Measurements from ENCODE around the gene ZDHHC1. TPM values are rescaled to one million over a fixed set of nuclear protein-coding genes. Genes with fewer than 3 reads are reported as not detected.

ZDHHC1 gene
- total RNA-seq, 1 donor from 2014 or later: 82.7 TPM

DNA sequence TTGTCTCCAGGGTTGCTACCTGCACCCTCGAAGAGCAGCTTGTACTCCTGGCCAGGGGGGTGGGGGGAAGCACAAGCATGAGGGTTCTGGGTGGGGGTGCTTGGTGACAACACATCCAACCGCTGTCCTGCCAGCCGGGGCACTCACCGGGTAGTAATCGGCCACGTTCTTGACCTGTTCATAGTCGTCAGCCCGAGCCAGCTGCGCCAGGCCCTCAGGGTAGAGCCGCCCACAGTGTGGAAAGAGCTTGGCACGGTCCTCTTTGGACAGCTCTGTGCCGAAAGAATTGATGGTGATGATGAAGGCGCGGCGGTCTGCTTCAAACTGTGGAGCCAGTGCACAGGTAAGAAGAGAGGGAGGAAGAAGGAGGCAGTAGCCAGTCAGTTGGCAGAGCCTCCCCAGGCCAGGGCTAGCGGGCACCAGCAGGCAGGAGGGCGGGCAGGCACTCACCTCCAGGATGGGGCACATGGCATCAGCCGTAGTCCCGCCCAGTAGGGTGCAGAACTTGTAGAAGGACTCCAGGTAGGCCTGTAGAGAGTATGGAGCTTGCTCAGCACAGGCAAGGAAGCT is 22.6 kb upstream of the ZDHHC1 start:
- Histone ChIP-seq H3K9me3 (no peaks in the 10 kb centered on the region), H3K27me3 (no peaks in the 10 kb centered on the region), H3K4me3 (no peak overlapping the region), H3K36me3 (peaks cover 31 to 33% of the 10 kb centered on the region in 2 donors), H3K27ac (no peak overlapping the region), H3K4me1 (no peaks in the 10 kb centered on the region)
- no peak for DNase-seq (ENCODE audit: low spot score in 2 of 2)
- TF ChIP-seq, protein P1, sequence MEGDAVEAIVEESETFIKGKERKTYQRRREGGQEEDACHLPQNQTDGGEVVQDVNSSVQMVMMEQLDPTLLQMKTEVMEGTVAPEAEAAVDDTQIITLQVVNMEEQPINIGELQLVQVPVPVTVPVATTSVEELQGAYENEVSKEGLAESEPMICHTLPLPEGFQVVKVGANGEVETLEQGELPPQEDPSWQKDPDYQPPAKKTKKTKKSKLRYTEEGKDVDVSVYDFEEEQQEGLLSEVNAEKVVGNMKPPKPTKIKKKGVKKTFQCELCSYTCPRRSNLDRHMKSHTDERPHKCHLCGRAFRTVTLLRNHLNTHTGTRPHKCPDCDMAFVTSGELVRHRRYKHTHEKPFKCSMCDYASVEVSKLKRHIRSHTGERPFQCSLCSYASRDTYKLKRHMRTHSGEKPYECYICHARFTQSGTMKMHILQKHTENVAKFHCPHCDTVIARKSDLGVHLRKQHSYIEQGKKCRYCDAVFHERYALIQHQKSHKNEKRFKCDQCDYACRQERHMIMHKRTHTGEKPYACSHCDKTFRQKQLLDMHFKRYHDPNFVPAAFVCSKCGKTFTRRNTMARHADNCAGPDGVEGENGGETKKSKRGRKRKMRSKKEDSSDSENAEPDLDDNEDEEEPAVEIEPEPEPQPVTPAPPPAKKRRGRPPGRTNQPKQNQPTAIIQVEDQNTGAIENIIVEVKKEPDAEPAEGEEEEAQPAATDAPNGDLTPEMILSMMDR (IDR thresholded peaks at IDR 0.05): no peak
- intact Hi-C loops (cut with DNase I): no loop called here

DNA sequence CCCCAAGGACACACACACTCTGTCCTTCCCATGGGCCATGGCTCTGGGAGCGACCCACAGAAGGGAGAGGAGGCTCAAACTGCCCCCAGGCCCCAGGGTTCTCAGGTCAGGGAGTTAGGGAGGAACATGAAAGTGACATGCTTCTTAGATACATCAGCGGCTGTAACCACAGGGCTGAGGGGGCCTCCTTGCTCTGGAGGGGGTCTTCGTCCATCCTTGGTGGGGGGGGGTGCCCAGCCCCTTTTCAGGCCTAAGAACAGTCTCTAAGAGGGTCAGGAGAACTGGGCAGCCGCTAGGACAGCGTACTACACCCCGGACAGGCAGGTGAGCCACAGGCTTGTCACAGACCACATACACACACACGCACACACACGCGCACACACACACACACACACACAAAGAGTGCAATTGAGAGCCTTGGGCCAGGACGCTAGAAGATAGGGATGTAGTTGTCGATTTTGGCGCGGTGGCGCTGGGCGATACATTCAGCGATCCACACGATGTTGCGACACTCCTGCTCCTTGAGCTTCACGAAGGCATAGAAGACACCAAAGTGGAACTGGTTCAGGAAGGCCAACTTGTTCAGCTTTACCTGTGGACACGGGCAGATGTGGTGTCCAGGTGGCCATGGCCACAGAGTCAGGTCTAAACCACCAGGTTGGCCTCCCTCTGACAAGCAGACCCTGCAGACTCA is 22.0 kb upstream of the ZDHHC1 start:
- intact Hi-C loops (cut with DNase I): no loop called here
- Histone ChIP-seq H3K4me1 (no peaks in the 10 kb centered on the region), H3K27me3 (no peaks in the 10 kb centered on the region), H3K4me3 (no peak overlapping the region), H3K27ac (no peak overlapping the region), H3K36me3 (peaks cover 31 to 33% of the 10 kb centered on the region in 2 donors), H3K9me3 (no peaks in the 10 kb centered on the region)
- DNase-seq (ENCODE audit: low spot score in 2 of 2): no peak
- TF ChIP-seq, protein P1 (IDR thresholded peaks at IDR 0.05): no peak

GRCh38 chr16:67437513-67437912 is 21.2 kb upstream of the ZDHHC1 start:
- intact Hi-C loops (cut with DNase I): no loop called here
- Histone ChIP-seq H3K27me3 (no peaks in the 10 kb centered on the region), H3K27ac (no peak overlapping the region), H3K4me3 (no peak overlapping the region), H3K36me3 (peaks cover 26 to 29% of the 10 kb centered on the region in 2 donors), H3K4me1 (no peaks in the 10 kb centered on the region), H3K9me3 (no peaks in the 10 kb centered on the region)
- TF ChIP-seq, protein P1 (IDR thresholded peaks at IDR 0.05): no peak
- DNase-seq (ENCODE audit: low spot score in 2 of 2): no peak

DNA sequence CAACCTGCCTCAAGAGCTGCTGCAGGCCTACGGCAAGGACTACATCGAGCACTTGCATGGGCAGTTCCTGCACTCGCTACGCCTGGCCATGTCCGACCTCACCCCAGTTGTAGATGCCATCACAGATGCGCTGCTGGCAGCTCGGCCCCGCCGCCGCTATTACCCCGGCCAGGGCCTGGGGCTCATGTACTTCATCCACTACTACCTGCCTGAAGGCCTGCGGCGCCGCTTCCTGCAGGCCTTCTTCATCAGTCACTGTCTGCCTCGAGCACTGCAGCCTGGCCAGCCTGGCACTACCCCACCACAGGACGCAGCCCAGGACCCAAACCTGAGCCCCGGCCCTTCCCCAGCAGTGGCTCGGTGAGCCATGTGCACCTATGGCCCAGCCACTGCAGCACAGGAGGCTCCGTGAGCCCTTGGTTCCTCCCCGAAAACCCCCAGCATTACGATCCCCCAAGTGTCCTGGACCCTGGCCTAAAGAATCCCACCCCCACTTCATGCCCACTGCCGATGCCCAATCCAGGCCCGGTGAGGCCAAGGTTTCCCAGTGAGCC is 20.4 kb upstream of the ZDHHC1 start:
- H3K27ac ChIP-seq: no peak overlapping the region
- H3K9me3 ChIP-seq: no peaks in the 10 kb centered on the region
- peaks cover 26 to 29% of the 10 kb centered on the region in 2 donors for H3K36me3 ChIP-seq
- no peak for DNase-seq (ENCODE audit: low spot score in 2 of 2)
- TF ChIP-seq, protein P1 (IDR thresholded peaks at IDR 0.05): no peak
- no peak overlapping the region for H3K4me3 ChIP-seq
- H3K4me1 ChIP-seq: peaks cover 0 to 1% of the 10 kb centered on the region in 2 donors
- no peaks in the 10 kb centered on the region for H3K27me3 ChIP-seq
- intact Hi-C loops (cut with DNase I): no loop called here

DNA sequence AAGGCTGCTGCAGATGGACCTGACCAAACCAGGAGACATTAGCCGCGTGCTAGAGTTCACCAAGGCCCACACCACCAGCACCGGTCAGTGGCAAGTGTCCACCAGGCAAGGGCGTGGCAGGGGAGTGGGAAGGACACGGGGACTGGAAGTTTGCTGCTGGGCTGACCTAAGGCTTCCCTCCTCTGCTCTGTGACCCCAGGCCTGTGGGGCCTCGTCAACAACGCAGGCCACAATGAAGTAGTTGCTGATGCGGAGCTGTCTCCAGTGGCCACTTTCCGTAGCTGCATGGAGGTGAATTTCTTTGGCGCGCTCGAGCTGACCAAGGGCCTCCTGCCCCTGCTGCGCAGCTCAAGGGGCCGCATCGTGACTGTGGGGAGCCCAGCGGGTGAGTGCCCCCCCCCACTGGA is 19.5 kb upstream of the ZDHHC1 start:
- intact Hi-C loops (cut with DNase I): no loop called here
- H3K36me3 ChIP-seq: peaks cover 25 to 26% of the 10 kb centered on the region in 2 donors
- TF ChIP-seq, protein P1 (IDR thresholded peaks at IDR 0.05): no peak

More for the DNA sequence above, 19.5 kb upstream of the ZDHHC1 start:
- Histone ChIP-seq H3K4me1 (peaks cover 4 to 5% of the 10 kb centered on the region in 2 donors), H3K27ac (no peak overlapping the region), H3K4me3 (no peak overlapping the region), H3K27me3 (no peaks in the 10 kb centered on the region), H3K9me3 (no peaks in the 10 kb centered on the region)
- no peak for DNase-seq (ENCODE audit: low spot score in 2 of 2)

All from ascending aorta (tissue), 2 donors.